HepG2 (cell line): ENCODE results near the gene UBE2Q1.

Experiments
- CEBPB ChIP-seq: IDR thresholded peaks from 2 replicates; pipeline ENCODE4 v1.6.1; 2011; ENCODE audit warnings: low read depth, low read length, improper control_type of control experiment, borderline replicate concordance
- CHD4 ChIP-seq: fragments of 200-600 bp; sonication (generic); IDR thresholded peaks from 2 replicates; pipeline ENCODE4 v1.7.0; 2017; ENCODE audit warnings: mild to moderate bottlenecking, low read length, borderline replicate concordance
- GTF2F1 ChIP-seq: fragments of 150-350 bp; IDR thresholded peaks from 2 replicates; pipeline ENCODE4 v1.6.1; 2014; ENCODE audit warnings: low read length
- MXI1 ChIP-seq: IDR thresholded peaks from 3 replicates; pipeline ENCODE4 v1.6.1; 2012; ENCODE audit warnings: low read depth, low read length, inconsistent platforms, borderline replicate concordance
- RNF2 ChIP-seq: fragments of 450-650 bp; conservative IDR thresholded peaks from 2 replicates; pipeline ENCODE4 v1.6.1; 2016; ENCODE audit warnings: low read depth
- SP1 ChIP-seq, 2 experiments: fragments of 450-650 bp in 1 of 2; sonication (generic) in 1 of 2; formaldehyde crosslinking in 1 of 2; IDR thresholded peaks; 2 replicates each; pipeline versions ENCODE4 v1.4.0 to v1.6.1; 2016 to 2020; ENCODE audit warnings: missing genetic modification reagents in 1 of 2
- XRCC5 ChIP-seq: fragments of 200-400 bp; formaldehyde crosslinking; optimal IDR thresholded peaks from 2 replicates; pipeline ENCODE3; 2017; ENCODE audit warnings: mild to moderate bottlenecking, low read length
- ZNF382 ChIP-seq: sonication (generic); formaldehyde crosslinking; IDR thresholded peaks from 2 replicates; pipeline ENCODE4 v1.5.0; 2020; ENCODE audit warnings: missing genetic modification reagents, mild to moderate bottlenecking, borderline replicate concordance
- TF ChIP-seq, protein P1 (sequence below): sonication (generic); formaldehyde crosslinking; IDR thresholded peaks from 2 replicates; pipeline ENCODE4 v1.4.0; 2020; ENCODE audit warnings: missing genetic modification reagents

DNA sequence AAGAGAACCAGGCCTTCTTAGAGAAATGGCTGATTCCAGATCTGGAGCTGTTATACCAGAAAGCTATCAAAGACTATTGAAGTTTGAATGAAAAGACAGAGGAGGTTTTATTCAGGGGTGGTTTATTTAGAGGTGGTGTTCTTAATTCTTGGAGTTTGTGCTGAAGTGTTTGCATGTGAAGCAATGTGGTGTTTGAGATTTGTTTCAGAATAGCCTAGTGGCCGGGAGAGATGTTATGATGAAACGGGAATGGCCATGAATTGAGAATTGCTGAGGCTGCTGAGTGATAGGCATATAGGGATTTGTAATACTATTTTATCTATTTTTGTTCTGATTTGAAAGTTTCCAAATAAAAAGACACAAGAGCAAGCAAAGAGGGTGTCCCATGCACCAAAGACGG is 45.7 kb downstream of the UBE2Q1 start:
- TF ChIP-seq CHD4 (no peak), XRCC5 (no peak), ZNF382 (no peak), MXI1 (no peak), SP1 (IDR thresholded peaks at IDR 0.05) (no peak), SP1 (CRISPR knock-in tag; IDR thresholded peaks at IDR 0.05) (no peak), CEBPB (no peak), GTF2F1 (no peak), RNF2 (no peak)
- TF ChIP-seq, protein P1, sequence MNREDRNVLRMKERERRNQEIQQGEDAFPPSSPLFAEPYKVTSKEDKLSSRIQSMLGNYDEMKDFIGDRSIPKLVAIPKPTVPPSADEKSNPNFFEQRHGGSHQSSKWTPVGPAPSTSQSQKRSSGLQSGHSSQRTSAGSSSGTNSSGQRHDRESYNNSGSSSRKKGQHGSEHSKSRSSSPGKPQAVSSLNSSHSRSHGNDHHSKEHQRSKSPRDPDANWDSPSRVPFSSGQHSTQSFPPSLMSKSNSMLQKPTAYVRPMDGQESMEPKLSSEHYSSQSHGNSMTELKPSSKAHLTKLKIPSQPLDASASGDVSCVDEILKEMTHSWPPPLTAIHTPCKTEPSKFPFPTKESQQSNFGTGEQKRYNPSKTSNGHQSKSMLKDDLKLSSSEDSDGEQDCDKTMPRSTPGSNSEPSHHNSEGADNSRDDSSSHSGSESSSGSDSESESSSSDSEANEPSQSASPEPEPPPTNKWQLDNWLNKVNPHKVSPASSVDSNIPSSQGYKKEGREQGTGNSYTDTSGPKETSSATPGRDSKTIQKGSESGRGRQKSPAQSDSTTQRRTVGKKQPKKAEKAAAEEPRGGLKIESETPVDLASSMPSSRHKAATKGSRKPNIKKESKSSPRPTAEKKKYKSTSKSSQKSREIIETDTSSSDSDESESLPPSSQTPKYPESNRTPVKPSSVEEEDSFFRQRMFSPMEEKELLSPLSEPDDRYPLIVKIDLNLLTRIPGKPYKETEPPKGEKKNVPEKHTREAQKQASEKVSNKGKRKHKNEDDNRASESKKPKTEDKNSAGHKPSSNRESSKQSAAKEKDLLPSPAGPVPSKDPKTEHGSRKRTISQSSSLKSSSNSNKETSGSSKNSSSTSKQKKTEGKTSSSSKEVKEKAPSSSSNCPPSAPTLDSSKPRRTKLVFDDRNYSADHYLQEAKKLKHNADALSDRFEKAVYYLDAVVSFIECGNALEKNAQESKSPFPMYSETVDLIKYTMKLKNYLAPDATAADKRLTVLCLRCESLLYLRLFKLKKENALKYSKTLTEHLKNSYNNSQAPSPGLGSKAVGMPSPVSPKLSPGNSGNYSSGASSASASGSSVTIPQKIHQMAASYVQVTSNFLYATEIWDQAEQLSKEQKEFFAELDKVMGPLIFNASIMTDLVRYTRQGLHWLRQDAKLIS, result no peak
